Fibroblast of lung (primary cell): ENCODE results near the gene ACAD11. TPM values are rescaled to one million over a fixed set of nuclear protein-coding genes. Genes with fewer than 3 reads are reported as not detected.

Experiments used
- DNase-seq, 2 donors: peaks; one replicate each; pipeline versions ENCODE4 v3.0.0 to v3.0.0-alpha.2; 2010; ENCODE audit warnings: low read depth in 2 of 2
- H2AFZ ChIP-seq: 2 replicates; pipeline ENCODE4 v1.5.1; 2012; ENCODE audit warnings: low read length, control low read depth, inconsistent platforms
- H3K27ac ChIP-seq: 2 replicates; pipeline ENCODE4 v1.5.1; 2011; ENCODE audit warnings: low read length, control low read depth; ENCODE audit not compliant: insufficient read depth
- H3K27me3 ChIP-seq: 2 replicates; pipeline ENCODE4 v1.5.1; 2011; ENCODE audit warnings: mild to moderate bottlenecking, low read length; ENCODE audit not compliant: control insufficient read depth, insufficient read depth
- H3K36me3 ChIP-seq: 2 replicates; pipeline ENCODE4 v1.5.1; 2011; ENCODE audit warnings: low read length; ENCODE audit not compliant: control insufficient read depth, insufficient read depth
- H3K4me1 ChIP-seq: 2 replicates; pipeline ENCODE4 v1.5.1; 2011; ENCODE audit warnings: low read length; ENCODE audit not compliant: control insufficient read depth, insufficient read depth; ENCODE audit errors: extremely low read depth
- H3K4me2 ChIP-seq: 2 replicates; pipeline ENCODE4 v1.5.1; 2011; ENCODE audit warnings: low read length, control low read depth; ENCODE audit not compliant: insufficient read depth; ENCODE audit errors: extremely low read depth
- H3K4me3 ChIP-seq, 4 experiments: fragments of 200-600 bp in 1 of 4; sonication (generic) in 1 of 4; replicated peaks in 1 of 4; 2 replicates each; pipeline ENCODE4 v1.5.1; 2011 to 2016; ENCODE audit warnings: low read length in 4 of 4, low read depth in 3 of 4, mild to moderate bottlenecking in 3 of 4, control low read depth in 2 of 4, inconsistent platforms in 1 of 4, mixed read lengths in 1 of 4; ENCODE audit not compliant: insufficient read depth in 1 of 4; ENCODE audit errors: control extremely low read depth in 1 of 4
- H3K79me2 ChIP-seq: 2 replicates; pipeline ENCODE4 v1.5.1; 2012; ENCODE audit warnings: mild to moderate bottlenecking, low read length, inconsistent platforms; ENCODE audit not compliant: control insufficient read depth, insufficient read depth
- H3K9ac ChIP-seq: 2 replicates; pipeline ENCODE4 v1.5.1; 2011; ENCODE audit warnings: mild to moderate bottlenecking, low read length, control low read depth; ENCODE audit not compliant: insufficient read depth
- H3K9me3 ChIP-seq: 2 replicates; pipeline ENCODE4 v1.5.1; 2012; ENCODE audit warnings: low read depth, low read length; ENCODE audit not compliant: control insufficient read depth, insufficient read depth
- H4K20me1 ChIP-seq: 2 replicates; pipeline ENCODE4 v1.5.1; 2011; ENCODE audit warnings: low read length; ENCODE audit not compliant: control insufficient read depth, insufficient read depth; ENCODE audit errors: extremely low read depth
- CTCF ChIP-seq, 2 donors: IDR thresholded peaks in 1 of 2; conservative IDR thresholded peaks in 1 of 2; 1 replicate in 1 of 2; 2 replicates in 1 of 2; pipeline ENCODE4 v1.5.1; 2011 to 2012; ENCODE audit warnings: low read length in 2 of 2, control low read depth in 1 of 2, inconsistent platforms in 1 of 2, low read depth in 1 of 2, mild to moderate bottlenecking in 1 of 2
- EZH2 ChIP-seq: IDR thresholded peaks from 2 replicates; pipeline ENCODE4 v1.5.1; 2012; ENCODE audit warnings: low read length, control low read depth, mild to moderate bottlenecking; ENCODE audit errors: missing control alignments
- polyA plus RNA-seq, 2 donors: library from polyadenylated mRNA; depleted of rRNA in 1 of 2; stranded (reverse) in 1 of 2; unstranded in 1 of 2; fragments of >200 nt; gene quantifications; 2 replicates each; pipeline ENCODE4 v1.2.1, GENCODE V29; 2011 to 2012; ENCODE audit warnings: missing spikeins in 1 of 2
- total RNA-seq: library from RNA; depleted of rRNA; stranded (reverse); fragments of >200 nt; gene quantifications from 2 replicates; pipeline ENCODE4 v1.2.1, GENCODE V29; 2014

ACAD11 gene
- total and polyA plus RNA-seq, 2 donors (not counting 1 experiment from before 2014, with no cell fraction given): 27.9 to 101 TPM

- Histone ChIP-seq H3K9ac (no peak overlapping the region), H3K4me2 (no peak overlapping the region), H3K36me3 (no peaks in the 10 kb centered on the region), H3K9me3 (no peaks in the 10 kb centered on the region), H4K20me1 (no peaks in the 10 kb centered on the region), H3K27me3 (no peaks in the 10 kb centered on the region), H3K4me1 (peaks cover 3% of the 10 kb centered on the region), H3K79me2 (no peaks in the 10 kb centered on the region), H3K4me3 (no peak overlapping the region), H3K27ac (no peak overlapping the region), H2AFZ (no peak overlapping the region)
- no peak for DNase-seq
- TF ChIP-seq CTCF (conservative IDR thresholded peaks at IDR 0.05 in 1 of 2, IDR thresholded peaks at IDR 0.05 in 1 of 2; ENCODE audit: low read depth in 1 of 2, low read length in 2 of 2) (no peak), EZH2 (no peak)
Measured at GRCh38 chr3:132587401-132587800, 72.2 kb downstream of the ACAD11 start.

- Histone ChIP-seq H3K9me3 (no peaks in the 10 kb centered on the region), H3K79me2 (no peaks in the 10 kb centered on the region), H3K4me1 (no peaks in the 10 kb centered on the region), H3K27ac (no peak overlapping the region), H3K27me3 (no peaks in the 10 kb centered on the region), H3K9ac (no peak overlapping the region), H3K36me3 (no peaks in the 10 kb centered on the region), H2AFZ (no peak overlapping the region), H4K20me1 (no peaks in the 10 kb centered on the region), H3K4me2 (peak overlapping the region; percentile 52), H3K4me3 (no peak overlapping the region)
- TF ChIP-seq CTCF (conservative IDR thresholded peaks at IDR 0.05 in 1 of 2, IDR thresholded peaks at IDR 0.05 in 1 of 2; ENCODE audit: low read depth in 1 of 2, low read length in 2 of 2) (no peak), EZH2 (no peak)
- DNase-seq: no peak
Measured at GRCh38 chr3:132573797-132574211, 85.8 kb downstream of the ACAD11 start.

- H2AFZ ChIP-seq: no peak overlapping the region
Measured at GRCh38 chr3:132570016-132570415, 89.6 kb downstream of the ACAD11 start.

More at GRCh38 chr3:132570016-132570415, 89.6 kb downstream of the ACAD11 start:
- Histone ChIP-seq H3K9me3 (no peaks in the 10 kb centered on the region), H3K27ac (no peak overlapping the region), H3K4me3 (no peak overlapping the region), H3K79me2 (no peaks in the 10 kb centered on the region), H3K4me1 (no peaks in the 10 kb centered on the region), H3K9ac (no peak overlapping the region), H3K36me3 (no peaks in the 10 kb centered on the region), H4K20me1 (no peaks in the 10 kb centered on the region), H3K4me2 (no peak overlapping the region), H3K27me3 (no peaks in the 10 kb centered on the region)
- no peak for DNase-seq
- TF ChIP-seq EZH2: no peak
- no peak for TF ChIP-seq CTCF (conservative IDR thresholded peaks at IDR 0.05 in 1 of 2, IDR thresholded peaks at IDR 0.05 in 1 of 2; ENCODE audit: low read depth in 1 of 2, low read length in 2 of 2)
